Subcutaneous abdominal adipose tissue (tissue), 5 donors: ENCODE data around the gene CRYBG2.
"Not testable (repeated sequence)": the region's sequence is repeated elsewhere in the genome, so short reads cannot be mapped to it uniquely, and the experiment has no call there.

Experiments used
- H3K27ac ChIP-seq: one replicate; pipeline ENCODE4 v1.7.0; 2013; ENCODE audit warnings: low read depth, mild to moderate bottlenecking, inconsistent platforms, low read length, moderate library complexity
- H3K27me3 ChIP-seq, 5 donors: one replicate each; pipeline ENCODE4 v1.7.0; 2013; ENCODE audit warnings: low read length in 5 of 5, inconsistent platforms in 1 of 5; ENCODE audit not compliant: control insufficient read depth in 5 of 5, insufficient read depth in 4 of 5
- H3K36me3 ChIP-seq, 5 donors: one replicate each; pipeline ENCODE4 v1.7.0; 2013; ENCODE audit warnings: low read length in 5 of 5; ENCODE audit not compliant: control insufficient read depth in 5 of 5, insufficient read depth in 5 of 5
- H3K4me1 ChIP-seq, 5 donors: one replicate each; pipeline ENCODE4 v1.7.0; 2013; ENCODE audit warnings: low read length in 5 of 5, mild to moderate bottlenecking in 3 of 5, moderate library complexity in 1 of 5; ENCODE audit not compliant: control insufficient read depth in 5 of 5, insufficient read depth in 5 of 5
- H3K4me3 ChIP-seq, 5 donors: one replicate each; pipeline ENCODE4 v1.7.0; 2013; ENCODE audit warnings: low read length in 5 of 5, low read depth in 1 of 5
- H3K9ac ChIP-seq, 5 donors: one replicate each; pipeline ENCODE4 v1.7.0; 2013; ENCODE audit warnings: low read length in 5 of 5, mild to moderate bottlenecking in 4 of 5, moderate library complexity in 3 of 5
- H3K9me3 ChIP-seq, 5 donors: one replicate each; pipeline ENCODE4 v1.7.0; 2013; ENCODE audit warnings: low read length in 5 of 5; ENCODE audit not compliant: control insufficient read depth in 5 of 5
- donor health status: healthy.
- donor health status: healthy.
- donor health status: healthy.
- donor health status: healthy.
- donor health status: healthy.

CRYBG2 gene

GRCh38 chr1:26387447-26387846 lies 33.5 kb upstream of the CRYBG2 start:
- Histone ChIP-seq H3K9me3 (no peaks in the 10 kb centered on the region), H3K4me3 (no peak overlapping the region), H3K4me1 (no peaks in the 10 kb centered on the region), H3K27me3 (peaks cover 0 to 12% (median 2%) of the 10 kb centered on the region in 5 donors), H3K36me3 (no peaks in the 10 kb centered on the region), H3K9ac (no peak overlapping the region), H3K27ac (no peak overlapping the region)

- not testable (repeated sequence) for H3K27ac ChIP-seq, H3K4me3 ChIP-seq, H3K9me3 ChIP-seq, H3K9ac ChIP-seq, H3K4me1 ChIP-seq, H3K36me3 ChIP-seq
- H3K27me3 ChIP-seq = peaks cover 0 to 12% (median 2%) of the 10 kb centered on the region in 5 donors
Observed at GRCh38 chr1:26385063-26385462, 31.1 kb upstream of the CRYBG2 start.

DNA sequence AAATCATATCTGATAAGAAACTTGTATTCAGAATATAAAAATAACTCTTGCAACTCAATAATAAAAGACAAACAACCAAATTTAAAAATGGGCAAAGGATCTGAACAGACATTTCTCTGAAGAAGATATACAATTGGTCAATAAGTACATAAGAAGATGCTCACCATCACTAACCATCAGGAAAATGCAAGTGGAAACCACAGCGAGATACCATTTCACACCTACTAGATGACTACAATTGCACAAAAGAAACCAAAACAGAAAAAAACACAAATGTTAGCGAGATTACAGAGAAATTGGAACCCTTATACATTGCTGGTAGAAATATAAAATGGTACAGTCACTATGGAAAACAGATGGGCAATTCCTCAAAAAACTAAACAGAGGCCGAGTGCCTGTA lies 30.1 kb upstream of the CRYBG2 start:
- Histone ChIP-seq H3K9me3 (no peaks in the 10 kb centered on the region), H3K9ac (no peak overlapping the region), H3K4me3 (no peak overlapping the region), H3K4me1 (no peaks in the 10 kb centered on the region), H3K27ac (no peak overlapping the region), H3K27me3 (peaks cover 0 to 6% (median 0%) of the 10 kb centered on the region in 5 donors), H3K36me3 (no peaks in the 10 kb centered on the region)

GRCh38 chr1:26378879-26379251 lies 24.9 kb upstream of the CRYBG2 start:
- Histone ChIP-seq H3K9me3 (no peaks in the 10 kb centered on the region), H3K4me3 (no peak overlapping the region), H3K4me1 (peaks cover 0 to 7% (median 0%) of the 10 kb centered on the region in 5 donors), H3K27me3 (peaks cover 0 to 4% (median 2%) of the 10 kb centered on the region in 5 donors), H3K9ac (no peak overlapping the region), H3K27ac (no peak overlapping the region), H3K36me3 (no peaks in the 10 kb centered on the region)

DNA sequence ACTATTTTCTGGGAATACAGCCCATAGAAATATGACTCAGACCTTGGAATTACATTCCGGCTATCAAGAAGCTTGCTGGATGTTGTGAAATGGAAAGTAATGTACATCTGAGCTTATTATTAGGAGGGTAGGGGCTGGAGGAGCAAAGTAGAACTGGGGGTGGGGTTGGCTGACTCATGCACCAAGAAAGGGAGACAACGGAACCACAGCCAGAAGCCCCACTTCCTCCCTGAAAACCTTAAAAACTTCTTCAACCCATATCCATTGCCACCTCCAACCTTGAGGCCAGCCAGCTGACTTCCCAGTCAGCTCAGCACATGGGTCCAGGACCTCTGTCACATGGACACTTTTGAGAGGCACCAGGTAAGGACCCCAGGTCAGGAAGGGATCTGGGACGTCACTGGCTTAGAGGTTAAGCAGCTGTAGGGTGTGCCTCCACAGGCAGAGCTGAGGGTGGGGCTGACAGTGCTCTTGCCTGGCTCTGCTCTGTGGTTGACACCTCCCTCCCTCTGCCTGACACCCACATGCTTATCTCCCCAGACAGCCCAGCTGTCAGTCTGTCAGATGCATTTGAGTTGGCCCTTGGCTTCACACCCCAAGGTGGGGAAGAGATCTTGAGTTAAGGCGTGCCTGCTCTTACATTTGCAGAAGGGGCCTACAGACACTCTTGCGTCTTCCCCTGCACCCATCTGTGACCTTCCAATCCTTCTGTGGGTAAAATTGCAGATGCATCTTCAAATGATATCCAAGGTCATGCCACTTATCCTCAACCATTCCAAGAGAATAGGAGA lies 24.4 kb upstream of the CRYBG2 start:
- Histone ChIP-seq H3K27ac (no peak overlapping the region), H3K9ac (no peak overlapping the region), H3K36me3 (no peaks in the 10 kb centered on the region), H3K4me3 (no peak overlapping the region), H3K4me1 (peaks cover 0 to 7% (median 0%) of the 10 kb centered on the region in 5 donors), H3K27me3 (peaks cover 0 to 4% (median 2%) of the 10 kb centered on the region in 5 donors), H3K9me3 (no peaks in the 10 kb centered on the region)

DNA sequence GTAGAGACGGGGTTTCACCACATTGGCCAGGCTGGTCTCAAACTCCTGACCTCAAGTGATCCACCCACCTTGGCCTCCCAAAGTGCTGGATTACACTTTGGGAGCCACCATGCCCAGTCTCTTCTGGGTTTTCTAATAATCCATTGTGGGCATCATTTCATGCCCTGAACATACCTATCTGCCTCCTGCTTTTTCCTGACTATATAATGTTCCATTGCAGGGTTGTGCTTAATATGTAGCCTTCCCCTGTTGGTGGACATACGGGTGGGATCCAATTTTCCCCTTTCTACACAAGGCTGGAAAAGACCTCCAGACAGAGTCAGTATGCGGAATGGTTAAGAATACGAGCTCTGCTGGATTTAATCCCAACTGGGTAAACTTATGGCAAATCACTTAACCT lies 22.1 kb upstream of the CRYBG2 start:
- Histone ChIP-seq H3K9me3 (no peaks in the 10 kb centered on the region), H3K4me1 (peaks cover 0 to 7% (median 0%) of the 10 kb centered on the region in 5 donors), H3K36me3 (no peaks in the 10 kb centered on the region), H3K4me3 (no peak overlapping the region), H3K9ac (no peak overlapping the region), H3K27me3 (peaks cover 0 to 4% (median 0%) of the 10 kb centered on the region in 5 donors), H3K27ac (no peak overlapping the region)

- Histone ChIP-seq H3K4me1 (peaks cover 0 to 7% (median 0%) of the 10 kb centered on the region in 5 donors), H3K9me3 (no peaks in the 10 kb centered on the region), H3K27ac (no peak overlapping the region), H3K4me3 (no peak overlapping the region), H3K27me3 (peaks cover 0 to 9% (median 2%) of the 10 kb centered on the region in 5 donors), H3K36me3 (no peaks in the 10 kb centered on the region), H3K9ac (no peak overlapping the region)
Observed at GRCh38 chr1:26375081-26375480, 21.2 kb upstream of the CRYBG2 start.

- not testable (repeated sequence) for H3K4me1 ChIP-seq, H3K4me3 ChIP-seq, H3K27ac ChIP-seq, H3K9ac ChIP-seq, H3K36me3 ChIP-seq, H3K9me3 ChIP-seq
- peaks cover 0 to 10% (median 2%) of the 10 kb centered on the region in 5 donors for H3K27me3 ChIP-seq
Observed at GRCh38 chr1:26374361-26374760, 20.4 kb upstream of the CRYBG2 start.

DNA sequence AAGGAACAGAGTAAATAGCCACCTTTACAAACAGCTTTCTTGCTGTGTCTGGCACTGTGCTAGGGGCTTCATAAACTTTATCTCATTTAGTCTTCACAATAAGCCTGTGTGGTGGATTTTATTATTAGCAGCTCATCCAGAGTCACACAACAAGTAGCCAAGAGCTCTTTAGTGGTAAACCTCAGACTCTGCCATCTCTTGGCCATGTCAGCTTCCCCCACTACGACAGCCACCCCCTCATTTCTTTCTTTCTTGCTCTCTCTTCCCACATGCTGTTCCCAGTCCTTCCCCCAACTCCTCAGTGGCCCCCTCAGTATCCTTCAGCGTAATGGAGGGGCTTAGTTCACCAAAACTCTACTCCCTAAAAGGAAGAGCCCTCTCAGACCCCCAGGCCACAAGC lies 19.9 kb upstream of the CRYBG2 start:
- Histone ChIP-seq H3K4me1 (peaks cover 0 to 7% (median 0%) of the 10 kb centered on the region in 5 donors), H3K4me3 (no peak overlapping the region), H3K27me3 (peaks cover 0 to 10% (median 2%) of the 10 kb centered on the region in 5 donors), H3K9ac (no peak overlapping the region), H3K36me3 (no peaks in the 10 kb centered on the region), H3K27ac (no peak overlapping the region), H3K9me3 (no peaks in the 10 kb centered on the region)

DNA sequence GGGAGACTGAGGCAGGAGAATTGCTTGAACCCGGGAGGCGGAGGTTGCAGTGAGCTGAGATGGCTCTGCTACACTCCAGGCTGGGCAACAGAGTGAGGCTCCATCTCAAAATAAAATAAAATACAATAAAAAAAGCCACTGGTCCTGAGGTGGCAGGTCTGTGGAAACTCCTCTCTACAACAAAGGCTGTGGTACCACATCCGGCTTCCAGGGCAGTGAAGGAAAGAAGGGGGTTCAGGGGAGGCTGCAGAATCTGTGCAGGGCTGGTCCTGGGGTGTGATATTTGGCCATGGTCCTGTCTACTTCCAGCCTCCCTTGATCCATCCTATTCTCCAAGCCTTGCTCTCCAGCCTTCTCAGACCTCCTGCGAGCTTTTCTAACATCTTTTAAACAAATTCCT lies 19.4 kb upstream of the CRYBG2 start:
- H3K27me3 ChIP-seq = peaks cover 0 to 8% (median 3%) of the 10 kb centered on the region in 5 donors
- H3K4me1 ChIP-seq = peaks cover 0 to 3% (median 0%) of the 10 kb centered on the region in 5 donors
- H3K27ac ChIP-seq = no peak overlapping the region
- no peaks in the 10 kb centered on the region for H3K9me3 ChIP-seq
- H3K36me3 ChIP-seq = no peaks in the 10 kb centered on the region
- no peak overlapping the region for H3K9ac ChIP-seq
- H3K4me3 ChIP-seq = no peak overlapping the region
